ENCODE data around the gene SLC6A19.
"Not testable (repeated sequence)": the region's sequence is repeated elsewhere in the genome, so short reads cannot be mapped to it uniquely, and the experiment has no call there.

The SLC6A19 gene

GRCh38 chr5:1222621-1223277, 21.4 kb downstream of the SLC6A19 start:
- DNase-seq (ENCODE audit: low read depth in 2 of 2), result no peak

GRCh38 chr5:1223278-1223670, 21.9 kb downstream of the SLC6A19 start:
- no peak for DNase-seq (ENCODE audit: low read depth in 2 of 2)

GRCh38 chr5:1224631-1225030, 23.2 kb downstream of the SLC6A19 start:
- DNase-seq (ENCODE audit: low read depth in 2 of 2), result no peak

GRCh38 chr5:1225081-1225480, 23.7 kb downstream of the SLC6A19 start, which contains the start of gene SLC6A18:
TSS of gene SLC6A18 (plus strand) at chr5:1225381. CDS start at chr5:1225478, 97 bp downstream.
- DNase-seq (ENCODE audit: low read depth in 2 of 2), result no peak

- no peak for DNase-seq (ENCODE audit: low read depth in 2 of 2)
Measured at GRCh38 chr5:1226231-1226630, 24.8 kb downstream of the SLC6A19 start.

- DNase-seq (ENCODE audit: low read depth in 2 of 2), result no peak
Measured at GRCh38 chr5:1226839-1227581, 25.6 kb downstream of the SLC6A19 start.

GRCh38 chr5:1227667-1228066, 26.3 kb downstream of the SLC6A19 start:
- no peak for DNase-seq (ENCODE audit: low read depth in 2 of 2)

- DNase-seq (ENCODE audit: low read depth in 2 of 2), result no peak
Measured at GRCh38 chr5:1228120-1228519, 26.7 kb downstream of the SLC6A19 start.

- not testable (repeated sequence) for DNase-seq (ENCODE audit: low read depth in 2 of 2)
Measured at GRCh38 chr5:1229023-1229422, 27.6 kb downstream of the SLC6A19 start.

GRCh38 chr5:1229822-1230221, 28.4 kb downstream of the SLC6A19 start:
- DNase-seq (ENCODE audit: low read depth in 2 of 2), result no peak

GRCh38 chr5:1230551-1230950, 29.2 kb downstream of the SLC6A19 start:
- DNase-seq (ENCODE audit: low read depth in 2 of 2), result no peak

- no peak for DNase-seq (ENCODE audit: low read depth in 2 of 2)
Measured at GRCh38 chr5:1231354-1231905, 30.0 kb downstream of the SLC6A19 start.

- DNase-seq (ENCODE audit: low read depth in 2 of 2), result no peak
Measured at GRCh38 chr5:1232780-1233179, 31.4 kb downstream of the SLC6A19 start.

GRCh38 chr5:1235379-1235778, 34.0 kb downstream of the SLC6A19 start:
- no peak for DNase-seq (ENCODE audit: low read depth in 2 of 2)

GRCh38 chr5:1235838-1236237, 34.4 kb downstream of the SLC6A19 start:
- no peak for DNase-seq (ENCODE audit: low read depth in 2 of 2)

- DNase-seq (ENCODE audit: low read depth in 2 of 2), result no peak
Measured at GRCh38 chr5:1239505-1240251, 38.3 kb downstream of the SLC6A19 start.

- no peak for DNase-seq (ENCODE audit: low read depth in 2 of 2)
Measured at GRCh38 chr5:1240496-1241260, 39.3 kb downstream of the SLC6A19 start.

GRCh38 chr5:1241509-1242080, 40.2 kb downstream of the SLC6A19 start:
- DNase-seq (ENCODE audit: low read depth in 2 of 2), result no peak

GRCh38 chr5:1242733-1243486, 41.5 kb downstream of the SLC6A19 start:
- DNase-seq (ENCODE audit: low read depth in 2 of 2), result no peak

GRCh38 chr5:1243487-1244130, 42.2 kb downstream of the SLC6A19 start:
- DNase-seq (ENCODE audit: low read depth in 2 of 2), result no peak
